ENCODE results near the gene SRC.
"Not testable (repeated sequence)": the region's sequence is repeated elsewhere in the genome, so short reads cannot be mapped to it uniquely, and the experiment has no call there.

Gene SRC

GRCh38 chr20:37336369-37337207, 9.4 kb upstream of the SRC start:
- peak; percentile 45 for DNase-seq (ENCODE audit: low read depth)

GRCh38 chr20:37337208-37337991, 8.5 kb upstream of the SRC start:
- no peak for DNase-seq (ENCODE audit: low read depth)

DNA sequence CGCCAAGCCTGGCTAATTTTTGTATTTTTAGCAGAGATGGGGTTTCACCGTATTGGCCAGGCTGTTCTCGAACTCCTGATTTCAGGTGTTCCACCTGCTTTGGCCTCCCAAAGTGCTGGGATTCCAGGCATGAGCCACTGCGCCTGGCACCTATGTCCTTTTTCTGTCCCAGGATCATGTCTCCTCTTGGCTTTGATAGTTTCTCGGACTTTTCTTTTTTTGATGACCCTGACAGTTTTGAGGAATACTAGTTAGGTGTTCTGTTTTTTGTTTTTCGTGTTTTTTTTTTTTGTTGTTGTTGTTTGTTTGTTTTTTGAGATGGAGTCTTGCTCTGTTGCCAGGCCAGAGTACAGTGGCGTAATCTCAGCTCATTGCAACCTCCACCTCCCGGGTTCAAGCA, 7.6 kb upstream of the SRC start:
- DNase-seq (ENCODE audit: low read depth): not testable (repeated sequence)

GRCh38 chr20:37339208-37339607, 6.7 kb upstream of the SRC start:
- no peak for DNase-seq (ENCODE audit: low read depth)

DNA sequence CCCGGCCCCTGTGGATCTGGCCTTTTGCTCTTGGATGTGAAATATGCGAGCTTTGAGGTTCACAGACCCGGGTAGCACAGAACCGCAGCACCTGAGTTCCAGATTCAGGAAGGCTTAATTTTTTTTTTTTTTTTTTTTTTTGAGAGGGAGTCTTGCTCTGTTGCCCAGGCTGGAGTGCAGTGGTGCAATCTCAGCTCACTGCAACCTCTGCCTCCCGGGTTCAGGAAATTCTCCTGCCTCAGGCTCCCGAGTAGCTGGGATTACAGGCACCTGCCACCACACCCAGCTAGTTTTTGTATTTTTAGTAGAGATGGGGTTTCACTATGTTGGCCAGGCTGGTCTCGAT, 6.2 kb upstream of the SRC start:
- not testable (repeated sequence) for DNase-seq (ENCODE audit: low read depth)

GRCh38 chr20:37340998-37341397, 4.9 kb upstream of the SRC start:
- DNase-seq (ENCODE audit: low read depth): no peak

DNA sequence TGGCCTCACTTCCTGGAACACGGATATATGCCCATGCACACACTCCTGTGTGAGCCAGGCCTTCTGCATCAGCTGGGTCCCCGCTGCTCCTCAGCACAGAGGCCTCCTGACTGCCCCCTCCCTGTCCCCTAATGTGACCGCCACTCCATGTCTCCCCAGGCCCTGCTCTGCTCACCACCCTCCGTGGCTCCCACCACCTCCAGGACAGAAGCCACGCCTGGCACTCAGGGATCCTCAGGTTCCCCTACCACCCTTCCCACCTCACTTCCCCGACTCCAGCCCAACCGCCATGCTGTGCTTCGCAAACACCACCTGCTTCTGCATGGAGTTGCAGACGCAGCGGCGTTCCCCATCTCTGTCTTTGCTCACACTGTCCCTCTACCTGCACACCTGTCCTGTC, 4.3 kb upstream of the SRC start:
- DNase-seq (ENCODE audit: low read depth): no peak

GRCh38 chr20:37342231-37343177, 3.4 kb upstream of the SRC start:
- DNase-seq (ENCODE audit: low read depth): no peak

GRCh38 chr20:37343212-37343993, 2.5 kb upstream of the SRC start:
- no peak for DNase-seq (ENCODE audit: low read depth)

DNA sequence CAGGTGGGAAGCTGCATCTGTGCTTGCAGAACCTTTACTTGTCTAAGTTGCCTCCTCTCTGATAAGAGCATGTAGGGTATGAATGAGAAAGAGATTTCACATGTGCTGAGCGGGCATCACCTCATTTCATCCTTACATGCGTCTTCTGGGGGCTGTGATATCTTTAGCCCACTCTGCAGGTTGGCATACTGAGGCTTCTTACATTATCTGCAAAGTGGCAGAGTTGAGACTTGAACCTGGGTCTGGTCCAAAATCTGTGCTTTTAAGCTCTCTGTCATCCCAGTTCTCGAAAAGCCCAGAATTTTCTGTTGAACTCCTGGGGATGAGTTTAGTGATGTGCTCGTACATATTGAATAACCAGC, 2.0 kb upstream of the SRC start:
- DNase-seq (ENCODE audit: low read depth): no peak

DNA sequence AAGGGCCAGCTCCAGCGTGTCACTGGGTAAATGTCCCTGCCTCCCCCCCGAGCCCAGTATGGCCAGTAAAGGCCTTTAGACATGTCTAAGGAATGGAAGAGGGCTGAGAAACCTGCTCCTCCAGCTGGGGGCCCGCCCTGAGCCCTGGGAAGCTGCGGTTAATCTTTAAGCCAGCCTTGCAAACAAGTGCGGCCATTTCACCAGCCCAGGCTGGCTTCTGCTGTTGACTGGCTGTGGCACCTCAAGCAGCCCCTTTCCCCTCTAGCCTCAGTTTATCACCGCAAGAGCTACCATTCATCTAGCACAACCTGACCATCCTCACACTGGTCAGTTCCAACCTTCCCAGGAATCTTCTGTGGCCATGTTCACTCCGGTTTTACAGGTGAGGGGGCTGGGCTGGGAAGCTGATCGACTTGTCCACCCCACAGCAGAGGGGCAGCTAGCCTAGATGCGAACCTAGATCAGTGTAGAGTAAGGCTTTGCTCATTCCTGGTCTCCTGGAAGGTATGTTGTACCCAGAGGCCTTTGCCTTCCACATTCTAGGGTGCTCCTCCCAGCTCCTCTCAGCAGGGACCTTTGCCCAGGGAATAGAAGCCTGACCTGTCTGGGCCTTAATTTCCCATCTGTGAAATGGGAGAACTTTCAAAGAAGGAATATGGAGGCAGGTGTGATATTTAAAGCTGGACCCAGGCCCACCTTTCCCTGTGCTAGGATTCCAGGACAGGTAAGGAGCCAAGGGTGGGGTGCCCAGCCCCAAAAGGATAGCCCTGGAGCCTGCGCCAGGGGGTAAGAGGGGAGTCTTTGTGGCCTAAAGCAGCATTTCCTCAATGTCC, 1.2 kb upstream of the SRC start:
- DNase-seq (ENCODE audit: low read depth): no peak

DNA sequence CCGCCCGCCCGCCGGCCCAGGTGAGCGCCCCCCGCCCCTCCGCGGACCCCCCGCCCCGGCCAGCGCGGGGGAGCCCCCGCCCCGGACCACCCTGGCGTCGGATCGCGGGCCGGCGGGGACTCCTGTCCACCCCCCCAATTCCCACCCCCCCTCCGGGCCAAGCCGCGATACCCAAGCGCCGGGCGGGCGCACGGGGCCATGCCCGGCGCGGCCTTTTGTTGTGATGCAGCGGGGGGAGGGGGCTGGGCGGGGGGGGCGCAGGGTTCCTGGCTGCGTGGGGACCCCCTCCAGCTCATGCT, 245 bp downstream of the SRC start:
- no peak for DNase-seq (ENCODE audit: low read depth)

DNA sequence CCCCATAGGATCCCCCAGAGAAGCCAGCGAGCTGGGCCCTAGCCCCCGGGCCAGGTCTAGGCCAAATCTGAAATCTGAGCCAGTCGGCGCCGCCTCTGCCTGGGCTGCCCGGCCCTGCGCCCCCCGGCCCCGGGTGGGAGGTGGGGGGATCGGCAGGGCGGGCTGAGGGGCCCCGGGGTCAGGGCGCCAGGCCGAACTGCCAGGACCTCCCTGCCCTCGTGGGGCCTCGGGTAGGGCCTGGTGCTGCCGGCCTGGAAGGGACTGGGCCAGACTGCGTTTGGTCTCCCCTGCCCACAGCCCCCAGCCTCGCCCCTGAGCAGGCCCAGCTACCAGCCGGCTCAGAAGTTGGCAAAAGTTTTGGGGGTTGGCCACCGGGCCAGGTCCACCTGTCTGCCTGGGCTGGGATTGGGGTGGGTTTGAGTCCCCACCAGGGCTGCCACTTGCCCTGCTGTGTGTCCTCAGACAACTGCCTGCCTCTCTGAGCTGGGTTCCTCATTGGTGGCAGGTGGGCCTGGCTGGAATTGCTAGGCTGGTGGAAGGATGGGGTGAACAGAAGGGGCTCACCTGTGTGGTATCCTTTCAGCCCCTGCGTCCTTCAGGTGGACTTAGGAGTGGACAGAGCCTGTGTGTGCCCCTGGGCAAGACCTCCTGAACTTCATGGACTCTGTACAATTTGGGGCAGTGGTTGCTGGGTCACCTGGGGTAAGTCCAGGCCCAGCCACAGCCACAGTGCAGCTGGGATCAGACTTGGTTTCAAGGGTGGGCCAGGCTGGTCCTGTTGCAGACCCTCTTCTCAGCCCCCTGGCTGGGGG, 801 bp downstream of the SRC start:
- no peak for DNase-seq (ENCODE audit: low read depth)

DNA sequence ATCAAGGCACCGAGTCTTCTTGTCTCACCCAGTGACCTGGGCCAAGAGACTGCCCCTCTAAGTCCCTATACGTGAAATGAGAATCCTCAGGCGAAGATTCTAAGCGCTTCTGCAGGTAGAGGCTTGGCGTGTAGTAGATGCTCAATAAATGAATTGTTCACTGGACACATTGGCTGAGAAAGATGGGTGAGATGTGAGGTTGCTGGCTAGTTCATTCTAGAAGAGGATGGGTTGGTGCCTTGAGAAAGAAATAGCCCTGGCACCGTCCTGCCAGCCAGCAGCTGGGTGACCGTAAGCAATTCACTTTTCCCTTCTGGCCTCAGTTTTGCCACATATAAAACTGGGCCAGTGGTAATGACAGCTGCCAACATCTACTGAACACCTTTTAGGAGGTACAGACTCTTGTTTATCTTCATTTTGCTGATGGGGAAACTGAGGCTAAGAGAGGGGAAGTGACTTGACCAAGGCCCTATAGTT, 1.4 kb downstream of the SRC start:
- no peak for DNase-seq (ENCODE audit: low read depth)

- peak; percentile 7 for DNase-seq (ENCODE audit: low read depth)
Measured at GRCh38 chr20:37347891-37348791, 2.2 kb downstream of the SRC start.

- no peak for DNase-seq (ENCODE audit: low read depth)
Measured at GRCh38 chr20:37348792-37349516, 3.0 kb downstream of the SRC start.

GRCh38 chr20:37349517-37350491, 3.9 kb downstream of the SRC start:
- no peak for DNase-seq (ENCODE audit: low read depth)

All from stimulated activated CD4-positive, alpha-beta T cell treated with anti-CD3 and anti-CD28 coated beads, Interleukin-2, amount 100 ng/mL, for 4 hours (primary cell).